A204.1 (cell line): Measurements from ENCODE around the gene HIGD2B.
A peak's percentile ranks its signal among the peaks of the same experiment; 100 is the strongest.
"Not testable (repeated sequence)": the region's sequence is repeated elsewhere in the genome, so short reads cannot be mapped to it uniquely, and the experiment has no call there.

Experiments
- FAIRE-seq: peaks from 2 replicates; lab custom pipeline; 2012; peaks lifted over from hg19 to GRCh38; lab: Jason Lieb, UNC

The HIGD2B gene

GRCh38 chr15:72685925-72686794 lies at the start of gene HIGD2B, which contains the start of gene BBS4:
HIGD2B (minus strand) TSS chr15:72686182; CDS start chr15:72676374, 9,808 bp downstream.
BBS4 (plus strand) TSS chr15:72686207; CDS start chr15:72686228, 21 bp downstream.
- no peak for FAIRE-seq

GRCh38 chr15:72735111-72735510 lies 49.1 kb upstream of the HIGD2B start:
- FAIRE-seq, result no peak

GRCh38 chr15:72733941-72734738 lies 48.2 kb upstream of the HIGD2B start:
- FAIRE-seq, result no peak

- FAIRE-seq, result no peak
Observed at GRCh38 chr15:72732516-72732915, 46.5 kb upstream of the HIGD2B start.

GRCh38 chr15:72732086-72732485 lies 46.1 kb upstream of the HIGD2B start:
- FAIRE-seq, result no peak

- no peak for FAIRE-seq
Observed at GRCh38 chr15:72728821-72729220, 42.8 kb upstream of the HIGD2B start.

GRCh38 chr15:72728249-72728648 lies 42.3 kb upstream of the HIGD2B start:
- not testable (repeated sequence) for FAIRE-seq

- FAIRE-seq, result no peak
Observed at GRCh38 chr15:72727154-72727553, 41.2 kb upstream of the HIGD2B start.

- not testable (repeated sequence) for FAIRE-seq
Observed at GRCh38 chr15:72725851-72726250, 39.9 kb upstream of the HIGD2B start.

GRCh38 chr15:72725446-72725845 lies 39.5 kb upstream of the HIGD2B start:
- no peak for FAIRE-seq

GRCh38 chr15:72724028-72724427 lies 38.0 kb upstream of the HIGD2B start:
- FAIRE-seq, result no peak

- peak; percentile 32 for FAIRE-seq
Observed at GRCh38 chr15:72722071-72722696, 36.2 kb upstream of the HIGD2B start.

- FAIRE-seq, result not testable (repeated sequence)
Observed at GRCh38 chr15:72708551-72709303, 22.7 kb upstream of the HIGD2B start.

- no peak for FAIRE-seq
Observed at GRCh38 chr15:72706266-72706665, 20.3 kb upstream of the HIGD2B start.

GRCh38 chr15:72700076-72700475 lies 14.1 kb upstream of the HIGD2B start:
- FAIRE-seq, result no peak

- no peak for FAIRE-seq
Observed at GRCh38 chr15:72698938-72699337, 13.0 kb upstream of the HIGD2B start.

GRCh38 chr15:72690938-72691337 lies 5.0 kb upstream of the HIGD2B start:
- FAIRE-seq, result no peak

GRCh38 chr15:72688697-72689096 lies 2.7 kb upstream of the HIGD2B start:
- FAIRE-seq, result no peak

- FAIRE-seq, result no peak
Observed at GRCh38 chr15:72685301-72685924, 569 bp downstream of the HIGD2B start.

GRCh38 chr15:72682772-72683171 lies 3.2 kb downstream of the HIGD2B start:
- FAIRE-seq, result no peak

- FAIRE-seq, result no peak
Observed at GRCh38 chr15:72680931-72681330, 5.1 kb downstream of the HIGD2B start.
